Measurements from ENCODE around the gene SLC44A2.

- TF ChIP-seq FOXK2 (IDR thresholded peaks at IDR 0.05) (no peak), HDGF (IDR thresholded peaks at IDR 0.05; ENCODE audit: borderline replicate concordance) (no peak), SUZ12 (IDR thresholded peaks at IDR 0.05) (no peak), L3MBTL2 (conservative IDR thresholded peaks at IDR 0.05) (no peak), ELF4 (IDR thresholded peaks at IDR 0.05) (no peak), NFRKB (IDR thresholded peaks at IDR 0.05) (no peak), BHLHE40 (IDR thresholded peaks at IDR 0.05; ENCODE audit: borderline replicate concordance) (no peak), FOXA1 (IDR thresholded peaks at IDR 0.05) (no peak), SP1 (IDR thresholded peaks at IDR 0.05) (no peak)
Measured at GRCh38 chr19:10577951-10578350, 47.4 kb upstream of the SLC44A2 start.
